Measurements from ENCODE around the gene MYOF. TPM values are rescaled to one million over a fixed set of nuclear protein-coding genes. Genes with fewer than 3 reads are reported as not detected.

MYOF gene
- total and polyA plus RNA-seq, 2 of the 8 experiments (the other 6 are each of a cell fraction or from before 2014, with no cell fraction given), result 0.98 to 2.3 TPM

- H2AK5ac ChIP-seq (ENCODE audit: low read depth, low read length), result no peak overlapping the region
- H3K79me2 ChIP-seq (ENCODE audit: control insufficient read depth in 1 of 2, insufficient read depth in 2 of 2, low read length in 2 of 2), result no peaks in the 10 kb centered on the region
- FAIRE-seq (no peak), DNase-seq (ENCODE audit: low read depth in 1 of 2, low spot score in 2 of 2) (no peak)
- POLR2A ChIA-PET (ENCODE audit: partially characterized antibody), result no interaction called here
- H3K36me3 ChIP-seq (ENCODE audit: control insufficient read depth in 2 of 4, insufficient read depth in 4 of 4, low read length in 3 of 4), result no peaks in the 10 kb centered on the region
- H3K27ac ChIP-seq (ENCODE audit: low read depth, low read length), result no peak overlapping the region
- no peaks in the 10 kb centered on the region; a peak in 1 of 4 replicates for H3K9me3 ChIP-seq (ENCODE audit: insufficient read depth in 2 of 2, low read depth in 1 of 2, low read length in 1 of 2)
- H3K4me3 ChIP-seq (ENCODE audit: extremely low read depth in 1 of 4, insufficient read depth in 2 of 4, low read depth in 3 of 4, low read length in 4 of 4), result no peak overlapping the region
- no peak overlapping the region for H3K56ac ChIP-seq (replicated peaks; ENCODE audit: insufficient read length, low read depth, low read length)
- 77% methylated on average over 6 of the region's 6 CpGs; no CpG with 5 or more reads in 1 of the 2 experiments for WGBS, 2 experiments (ENCODE audit: extremely low coverage in 1 of 2, insufficient coverage in 1 of 2, insufficient read length in 1 of 2, insufficient replicate concordance in 2 of 2, low coverage in 1 of 2, low lambda C conversion rate in 2 of 2, missing lambda C conversion rate in 1 of 2)
- H3K79me1 ChIP-seq (ENCODE audit: low read depth, low read length), result no peaks in the 10 kb centered on the region
- no peak overlapping the region for H3K23ac ChIP-seq (ENCODE audit: insufficient read length)
- H2BK120ac ChIP-seq (replicated peaks; ENCODE audit: low read depth, low read length), result no peak overlapping the region
- no peak overlapping the region for H3K18ac ChIP-seq (ENCODE audit: extremely low read depth, low read length)
- no peak overlapping the region for H4K91ac ChIP-seq (replicated peaks; ENCODE audit: insufficient read length, low read length)
- peaks cover 0 to 3% of the 10 kb centered on the region in 2 experiments for H4K20me1 ChIP-seq (replicated peaks in 1 of 2; ENCODE audit: control insufficient read depth in 1 of 2, insufficient read depth in 2 of 2, low read length in 2 of 2)
- H2BK20ac ChIP-seq (ENCODE audit: low read length), result no peak overlapping the region
- H3K23me2 ChIP-seq (ENCODE audit: low read depth, low read length), result no peaks in the 10 kb centered on the region
- no peak overlapping the region for H2BK15ac ChIP-seq (ENCODE audit: low read length)
- H3K4me2 ChIP-seq (ENCODE audit: insufficient read depth in 1 of 2, low read depth in 2 of 2, low read length in 2 of 2), result no peak overlapping the region
- H3K14ac ChIP-seq (ENCODE audit: insufficient read length), result no peak overlapping the region
- CTCF ChIA-PET (ENCODE audit: partially characterized antibody), result interaction anchor here (0.7 to 1.5 kb wide), 4 partner anchors 27 to 101 kb away, joined by 3 to 7 read pairs (median 4); partner anchors contain the start of gene MYOF
- no peak overlapping the region for H3K9ac ChIP-seq (replicated peaks in 1 of 4; ENCODE audit: extremely low read depth in 1 of 4, low read depth in 3 of 4, low read length in 3 of 4)
- H4K8ac ChIP-seq (ENCODE audit: extremely low read depth, insufficient read depth, low read length), result no peak overlapping the region
- H4K5ac ChIP-seq (ENCODE audit: insufficient read length, low read depth, low read length), result no peak overlapping the region
- H2AFZ ChIP-seq (ENCODE audit: low read length), result no peak overlapping the region
- H2BK12ac ChIP-seq (ENCODE audit: low read depth, low read length), result no peak overlapping the region
- peaks cover 0 to 2% (median 0%) of the 10 kb centered on the region in 4 experiments; a peak in 1 of 7 replicates for H3K4me1 ChIP-seq (replicated peaks in 1 of 4; ENCODE audit: control insufficient read depth in 3 of 4, insufficient read depth in 4 of 4, low read length in 3 of 4)
- H3K27me3 ChIP-seq (replicated peaks in 1 of 4; ENCODE audit: control insufficient read depth in 3 of 4, extremely low read depth in 1 of 4, insufficient read depth in 3 of 4, low read length in 3 of 4), result peaks cover 0 to 2% (median 0%) of the 10 kb centered on the region in 4 experiments; a peak in 1 of 7 replicates
- no peak overlapping the region for H3K4ac ChIP-seq (replicated peaks; ENCODE audit: insufficient read length, low read depth, low read length)
- H2BK5ac ChIP-seq (ENCODE audit: low read depth, low read length), result no peak overlapping the region
- no peak for TF ChIP-seq BRCA1 (IDR thresholded peaks at IDR 0.05; ENCODE audit: low read depth, low read length)
- no peak for TF ChIP-seq TAF7 (optimal IDR thresholded peaks at IDR 0.05; ENCODE audit: borderline replicate concordance, low read depth, low read length)
- TF ChIP-seq CHD2 (IDR thresholded peaks at IDR 0.05; ENCODE audit: low read length), result no peak
- TF ChIP-seq KDM1A (IDR thresholded peaks at IDR 0.05; ENCODE audit: borderline replicate concordance, low read length), result no peak
- TF ChIP-seq KDM4A (IDR thresholded peaks at IDR 0.05; ENCODE audit: low read depth, low read length, severe bottlenecking), result no peak
- TF ChIP-seq JUND (IDR thresholded peaks at IDR 0.05; ENCODE audit: low read length), result no peak
- TF ChIP-seq CREB1 (IDR thresholded peaks at IDR 0.05), result no peak
- TF ChIP-seq JUN (IDR thresholded peaks at IDR 0.05; ENCODE audit: low read depth, low read length), result no peak
- TF ChIP-seq PHF8 (conservative IDR thresholded peaks at IDR 0.05; ENCODE audit: low read depth, low read length), result no peak
- TF ChIP-seq RAD21 (IDR thresholded peaks at IDR 0.05 in 1 of 2, conservative IDR thresholded peaks at IDR 0.05 in 1 of 2; ENCODE audit: low read depth in 2 of 2, low read length in 2 of 2), result no peak
- no peak for TF ChIP-seq SRF (IDR thresholded peaks at IDR 0.05; ENCODE audit: low read depth, low read length)
- TF ChIP-seq EGR1 (IDR thresholded peaks at IDR 0.05; ENCODE audit: borderline replicate concordance, low read depth, low read length), result no peak
- TF ChIP-seq EZH2 (IDR thresholded peaks at IDR 0.05; ENCODE audit: low read depth, low read length, severe bottlenecking), result no peak
- TF ChIP-seq POLR2A (IDR thresholded peaks at IDR 0.05; ENCODE audit: control extremely low read depth in 1 of 2, low read depth in 2 of 2, low read length in 2 of 2), result no peak
These were observed 71.3 kb downstream of the MYOF start for GRCh38 chr10:93410697-93411348.
